IPS DF 19.7 (cell line): ENCODE data around the gene ERBB3.

Source experiments
- DNase-seq: peaks from one replicate; pipeline ENCODE4 v3.0.0-alpha.2; 2013; ENCODE audit warnings: low read depth, low spot score

Gene ERBB3

GRCh38 chr12:56078931-56079722, 838 bp upstream of the ERBB3 start:
- DNase-seq: peak; percentile 35

- DNase-seq: no peak
These were observed 682 bp downstream of the ERBB3 start for GRCh38 chr12:56080556-56081138.

GRCh38 chr12:56081393-56082347, 1.7 kb downstream of the ERBB3 start:
- DNase-seq: no peak

GRCh38 chr12:56082382-56082781, 2.4 kb downstream of the ERBB3 start:
- DNase-seq: no peak

- no peak for DNase-seq
These were observed 3.0 kb downstream of the ERBB3 start for GRCh38 chr12:56082967-56083366.

GRCh38 chr12:56084958-56085543, 5.1 kb downstream of the ERBB3 start:
- DNase-seq: no peak

- DNase-seq: no peak
These were observed 6.1 kb downstream of the ERBB3 start for GRCh38 chr12:56086096-56086495.

- no peak for DNase-seq
These were observed 6.6 kb downstream of the ERBB3 start for GRCh38 chr12:56086608-56087007.

- no peak for DNase-seq
These were observed 7.3 kb downstream of the ERBB3 start for GRCh38 chr12:56087220-56087619.

GRCh38 chr12:56097738-56098137, 17.8 kb downstream of the ERBB3 start:
- DNase-seq: no peak

GRCh38 chr12:56098592-56098991, 18.6 kb downstream of the ERBB3 start:
- DNase-seq: no peak

- no peak for DNase-seq
These were observed 19.8 kb downstream of the ERBB3 start for GRCh38 chr12:56099787-56100186.

- no peak for DNase-seq
These were observed 21.1 kb downstream of the ERBB3 start for GRCh38 chr12:56101045-56101444.

- no peak for DNase-seq
These were observed 22.7 kb downstream of the ERBB3 start for GRCh38 chr12:56102683-56103065.

GRCh38 chr12:56103066-56103711, 23.2 kb downstream of the ERBB3 start:
- DNase-seq: no peak

- no peak for DNase-seq
These were observed 23.8 kb downstream of the ERBB3 start for GRCh38 chr12:56103823-56104108.

- DNase-seq: peak; percentile 95
These were observed 24.3 kb downstream of the ERBB3 start, which contains the start of gene PA2G4 for GRCh38 chr12:56104109-56104814. PA2G4 (plus strand) TSS chr12:56104559; CDS start chr12:56104738, 179 bp downstream.

- DNase-seq: no peak
These were observed 25.0 kb downstream of the ERBB3 start for GRCh38 chr12:56104815-56105608.

- DNase-seq: no peak
These were observed 25.6 kb downstream of the ERBB3 start for GRCh38 chr12:56105609-56105902.

GRCh38 chr12:56107242-56107641, 27.3 kb downstream of the ERBB3 start:
- no peak for DNase-seq
